ENCODE measurements around the gene TMEM163. TPM values are rescaled to one million over a fixed set of nuclear protein-coding genes. Genes with fewer than 3 reads are reported as not detected.

Gene TMEM163
- total RNA-seq, 3 donors from 2014 or later: 0.41 to 1.5 (median 0.60) TPM

GRCh38 chr2:134406311-134406710 is 312.5 kb downstream of the TMEM163 start:
- intact Hi-C loops (cut with DNase I, micrococcal nuclease): no loop called here
- H3K4me1 ChIP-seq (ENCODE audit: low read depth): peaks cover 3% of the 10 kb centered on the region
- TF ChIP-seq, protein P1, sequence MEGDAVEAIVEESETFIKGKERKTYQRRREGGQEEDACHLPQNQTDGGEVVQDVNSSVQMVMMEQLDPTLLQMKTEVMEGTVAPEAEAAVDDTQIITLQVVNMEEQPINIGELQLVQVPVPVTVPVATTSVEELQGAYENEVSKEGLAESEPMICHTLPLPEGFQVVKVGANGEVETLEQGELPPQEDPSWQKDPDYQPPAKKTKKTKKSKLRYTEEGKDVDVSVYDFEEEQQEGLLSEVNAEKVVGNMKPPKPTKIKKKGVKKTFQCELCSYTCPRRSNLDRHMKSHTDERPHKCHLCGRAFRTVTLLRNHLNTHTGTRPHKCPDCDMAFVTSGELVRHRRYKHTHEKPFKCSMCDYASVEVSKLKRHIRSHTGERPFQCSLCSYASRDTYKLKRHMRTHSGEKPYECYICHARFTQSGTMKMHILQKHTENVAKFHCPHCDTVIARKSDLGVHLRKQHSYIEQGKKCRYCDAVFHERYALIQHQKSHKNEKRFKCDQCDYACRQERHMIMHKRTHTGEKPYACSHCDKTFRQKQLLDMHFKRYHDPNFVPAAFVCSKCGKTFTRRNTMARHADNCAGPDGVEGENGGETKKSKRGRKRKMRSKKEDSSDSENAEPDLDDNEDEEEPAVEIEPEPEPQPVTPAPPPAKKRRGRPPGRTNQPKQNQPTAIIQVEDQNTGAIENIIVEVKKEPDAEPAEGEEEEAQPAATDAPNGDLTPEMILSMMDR (IDR thresholded peaks at IDR 0.05): no peak

More at GRCh38 chr2:134406311-134406710, 312.5 kb downstream of the TMEM163 start:
- no peaks in the 10 kb centered on the region for H3K9me3 ChIP-seq
- ATAC-seq (no peak), DNase-seq (no peak)
- no peak overlapping the region for H3K4me3 ChIP-seq
- H3K36me3 ChIP-seq (ENCODE audit: low read depth): no peaks in the 10 kb centered on the region

Other genes with a start within 250 kb of the TMEM163 start
- gene ACMSD, start 119.6 kb upstream of the TMEM163 start, total RNA-seq: not detected
- 10 to 100 TPM; 37.9 to 51.7 (median 46.7) TPM for gene CCNT2, start 199.8 kb upstream of the TMEM163 start, total RNA-seq